Measurements from ENCODE around the gene LCN15. TPM values are rescaled to one million over a fixed set of nuclear protein-coding genes. Genes with fewer than 3 reads are reported as not detected.

Gene LCN15
- total RNA-seq, 1 donor from 2014 or later = not detected

DNA sequence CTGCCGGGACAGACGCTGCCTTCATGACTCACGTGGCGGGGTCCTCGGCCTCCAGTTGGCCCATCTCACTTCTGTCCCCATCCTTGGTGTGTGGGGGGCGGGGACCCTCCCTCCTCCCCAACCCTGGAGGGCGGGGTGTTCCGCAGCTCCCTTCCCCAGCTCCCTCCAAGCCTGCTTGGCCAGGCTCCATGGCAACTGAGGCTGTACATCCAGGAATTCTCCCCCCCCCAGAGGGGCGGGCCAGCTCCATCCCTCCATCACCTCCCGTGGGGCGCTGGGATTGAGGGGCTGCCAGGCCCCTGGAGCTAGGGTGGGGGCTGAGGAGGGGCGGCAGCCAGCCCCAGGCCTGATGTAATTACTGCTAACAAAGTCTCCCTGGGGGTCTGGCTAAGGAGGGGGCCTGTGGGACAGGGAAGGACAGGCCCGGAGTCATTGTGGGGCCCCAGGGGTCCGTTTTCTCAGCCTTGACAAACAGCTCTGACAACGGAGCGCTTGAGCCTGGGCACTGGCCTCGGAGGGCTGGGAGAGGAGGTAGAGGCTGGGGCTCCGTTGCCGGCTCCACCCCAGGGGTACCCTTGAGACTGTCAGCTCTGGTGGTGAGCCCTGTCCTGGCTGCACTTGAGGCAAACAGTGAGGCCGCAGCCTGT lies 43.9 kb downstream of the LCN15 start:
- TF ChIP-seq, protein P1, sequence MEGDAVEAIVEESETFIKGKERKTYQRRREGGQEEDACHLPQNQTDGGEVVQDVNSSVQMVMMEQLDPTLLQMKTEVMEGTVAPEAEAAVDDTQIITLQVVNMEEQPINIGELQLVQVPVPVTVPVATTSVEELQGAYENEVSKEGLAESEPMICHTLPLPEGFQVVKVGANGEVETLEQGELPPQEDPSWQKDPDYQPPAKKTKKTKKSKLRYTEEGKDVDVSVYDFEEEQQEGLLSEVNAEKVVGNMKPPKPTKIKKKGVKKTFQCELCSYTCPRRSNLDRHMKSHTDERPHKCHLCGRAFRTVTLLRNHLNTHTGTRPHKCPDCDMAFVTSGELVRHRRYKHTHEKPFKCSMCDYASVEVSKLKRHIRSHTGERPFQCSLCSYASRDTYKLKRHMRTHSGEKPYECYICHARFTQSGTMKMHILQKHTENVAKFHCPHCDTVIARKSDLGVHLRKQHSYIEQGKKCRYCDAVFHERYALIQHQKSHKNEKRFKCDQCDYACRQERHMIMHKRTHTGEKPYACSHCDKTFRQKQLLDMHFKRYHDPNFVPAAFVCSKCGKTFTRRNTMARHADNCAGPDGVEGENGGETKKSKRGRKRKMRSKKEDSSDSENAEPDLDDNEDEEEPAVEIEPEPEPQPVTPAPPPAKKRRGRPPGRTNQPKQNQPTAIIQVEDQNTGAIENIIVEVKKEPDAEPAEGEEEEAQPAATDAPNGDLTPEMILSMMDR (conservative IDR thresholded peaks at IDR 0.05; ENCODE audit: low read depth, low read length) = no peak
- no peak for DNase-seq (ENCODE audit: low read depth)
- no peak overlapping the region for H3K4me3 ChIP-seq (ENCODE audit: low read depth, low read length)

- TF ChIP-seq, protein P1 (conservative IDR thresholded peaks at IDR 0.05; ENCODE audit: low read depth, low read length) = no peak
These were observed 45.0 kb downstream of the LCN15 start for GRCh38 chr9:136719195-136719880.

GRCh38 chr9:136718345-136719194 lies 45.7 kb downstream of the LCN15 start:
- DNase-seq (ENCODE audit: low read depth) = no peak
- TF ChIP-seq, protein P1 (conservative IDR thresholded peaks at IDR 0.05; ENCODE audit: low read depth, low read length) = no peak
- no peak overlapping the region for H3K4me3 ChIP-seq (ENCODE audit: low read depth, low read length)

More at GRCh38 chr9:136719195-136719880, 45.0 kb downstream of the LCN15 start:
- DNase-seq (ENCODE audit: low read depth) = no peak
- no peak overlapping the region for H3K4me3 ChIP-seq (ENCODE audit: low read depth, low read length)

- no peak for DNase-seq (ENCODE audit: low read depth)
- TF ChIP-seq, protein P1 (conservative IDR thresholded peaks at IDR 0.05; ENCODE audit: low read depth, low read length) = no peak
- no peak overlapping the region for H3K4me3 ChIP-seq (ENCODE audit: low read depth, low read length)
These were observed 46.9 kb downstream of the LCN15 start for GRCh38 chr9:136717399-136717798.

DNA sequence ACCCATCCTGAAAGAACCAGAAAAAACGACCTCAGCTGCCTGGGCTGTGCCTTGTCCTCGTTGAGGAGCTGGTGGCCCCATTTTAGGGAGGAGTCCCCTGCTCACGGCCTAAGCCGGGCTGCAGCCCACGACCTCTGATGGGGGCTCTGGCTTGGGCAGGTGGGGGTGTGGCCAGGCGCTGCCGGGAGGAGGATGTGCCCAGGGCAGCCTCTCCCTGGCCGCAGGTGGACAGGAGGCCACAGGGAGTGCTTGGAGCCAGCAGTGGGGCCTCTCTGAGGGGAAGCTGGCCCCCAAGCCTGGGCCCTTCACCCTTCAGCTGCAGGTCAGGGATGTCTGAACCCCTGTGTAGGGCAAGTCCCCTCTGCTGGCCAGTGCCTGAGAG lies 49.4 kb downstream of the LCN15 start:
- TF ChIP-seq, protein P1 (conservative IDR thresholded peaks at IDR 0.05; ENCODE audit: low read depth, low read length) = no peak
- DNase-seq (ENCODE audit: low read depth) = no peak
- no peak overlapping the region for H3K4me3 ChIP-seq (ENCODE audit: low read depth, low read length)

GRCh38 chr9:136714096-136714892 lies 50.0 kb downstream of the LCN15 start:
- TF ChIP-seq, protein P1 (conservative IDR thresholded peaks at IDR 0.05; ENCODE audit: low read depth, low read length) = no peak
- no peak overlapping the region for H3K4me3 ChIP-seq (ENCODE audit: low read depth, low read length)
- no peak for DNase-seq (ENCODE audit: low read depth)

All from epithelial cell of proximal tubule (primary cell).